Gastroesophageal sphincter (tissue), 4 donors: ENCODE measurements around the gene DDX51. TPM values are rescaled to one million over a fixed set of nuclear protein-coding genes. Genes with fewer than 3 reads are reported as not detected.

Source experiments
- ATAC-seq: fragments of 150-250 bp; one replicate; pipeline ENCODE4 v1.9.1; 2016; ENCODE audit warnings: mild to moderate bottlenecking, moderate library complexity
- H3K27ac ChIP-seq, 4 donors: fragments of 200-600 bp; sonication (generic) in 3 of 4; 1 replicate in 3 of 4; 2 replicates in 1 of 4; pipeline ENCODE4 v1.5.1; 2016 to 2019
- H3K27me3 ChIP-seq: fragments of 200-600 bp; sonication (generic); one replicate; pipeline ENCODE4 v1.5.1; 2019
- H3K36me3 ChIP-seq, 2 donors: fragments of 200-600 bp; sonication (generic); one replicate each; pipeline ENCODE4 v1.5.1; 2019; ENCODE audit warnings: control low read depth in 1 of 2
- H3K4me1 ChIP-seq, 3 donors: fragments of 200-600 bp; sonication (generic); 1 replicate in 2 of 3; 2 replicates in 1 of 3; pipeline ENCODE4 v1.5.1; 2016 to 2019; ENCODE audit warnings: control low read depth in 2 of 3
- H3K4me3 ChIP-seq, 2 donors: fragments of 200-600 bp; sonication (generic); one replicate each; pipeline ENCODE4 v1.5.1; 2019; ENCODE audit warnings: mild to moderate bottlenecking in 1 of 2, moderate library complexity in 1 of 2
- H3K9me3 ChIP-seq, 3 donors: fragments of 200-600 bp; sonication (generic); one replicate each; pipeline ENCODE4 v1.5.1; 2017 to 2019; ENCODE audit warnings: control low read depth in 2 of 3
- CTCF ChIP-seq, 4 experiments: fragments of 200-600 bp in 2 of 4; fragments of 450-650 bp in 2 of 4; sonication (generic) in 1 of 4; IDR thresholded peaks; one replicate each; pipeline ENCODE4 v1.5.1; 2017 to 2019; ENCODE audit warnings: antibody characterized with exemption in 4 of 4, mild to moderate bottlenecking in 2 of 4, moderate library complexity in 2 of 4
- EP300 ChIP-seq: sonication (generic); formaldehyde crosslinking; IDR thresholded peaks from one replicate; pipeline ENCODE4 v1.6.1; 2017; ENCODE audit warnings: antibody characterized with exemption, mild to moderate bottlenecking
- POLR2A ChIP-seq, 2 donors: fragments of 450-650 bp; IDR thresholded peaks; one replicate each; pipeline ENCODE4 v1.6.1; 2017; ENCODE audit warnings: antibody characterized with exemption in 2 of 2, mild to moderate bottlenecking in 2 of 2, moderate library complexity in 1 of 2
- POLR2AphosphoS5 ChIP-seq: sonication (generic); formaldehyde crosslinking; IDR thresholded peaks from one replicate; pipeline ENCODE4 v1.6.1; 2017; ENCODE audit warnings: antibody characterized with exemption
- WGBS, 2 donors: methylation state at CpG; one replicate each; pipeline ENCODE4 v1.1.5; 2018; ENCODE audit warnings: low coverage in 1 of 2; 5-methylcytosine and 5-hydroxymethylcytosine counted together
- total RNA-seq, 4 donors: library from RNA; depleted of rRNA; stranded (reverse); fragments of >200 nt; gene quantifications; one replicate each; pipeline ENCODE4 v1.1.0, GENCODE V29; 2016

Gene DDX51
- total RNA-seq, 4 donors from 2014 or later: 4.8 to 14.7 (median 11.7) TPM

- Histone ChIP-seq H3K4me3 (no peak overlapping the region), H3K27ac (no peak overlapping the region), H3K4me1 (no peaks in the 10 kb centered on the region), H3K9me3 (no peaks in the 10 kb centered on the region), H3K27me3 (no peaks in the 10 kb centered on the region), H3K36me3 (peaks cover 0 to 93% of the 10 kb centered on the region in 2 donors)
- WGBS, 2 donors: 40 to 58% methylated on average over 1 to 3 of the region's 19 CpGs
- no peak for ATAC-seq
- TF ChIP-seq EP300 (no peak), POLR2AphosphoS5 (no peak), POLR2A (IDR thresholded peaks at IDR 0.05) (no peak), CTCF (IDR thresholded peaks at IDR 0.05) (no peak)
Measured at GRCh38 chr12:132111654-132112304, 32.3 kb downstream of the DDX51 start.

GRCh38 chr12:132110677-132111076, 33.4 kb downstream of the DDX51 start:
- H3K4me1 ChIP-seq: no peaks in the 10 kb centered on the region
- WGBS, 2 donors: 63 to 87% methylated on average over 3 of the region's 3 CpGs
- no peak overlapping the region for H3K27ac ChIP-seq
- H3K4me3 ChIP-seq: no peak overlapping the region
- no peak for ATAC-seq
- H3K36me3 ChIP-seq: peaks cover 0 to 91% of the 10 kb centered on the region in 2 donors
- no peaks in the 10 kb centered on the region for H3K27me3 ChIP-seq
- no peak for TF ChIP-seq POLR2AphosphoS5
- no peak for TF ChIP-seq POLR2A (IDR thresholded peaks at IDR 0.05)
- TF ChIP-seq EP300: no peak
- TF ChIP-seq CTCF (IDR thresholded peaks at IDR 0.05): no peak
- no peaks in the 10 kb centered on the region for H3K9me3 ChIP-seq

GRCh38 chr12:132109741-132110140, 34.4 kb downstream of the DDX51 start:
- Histone ChIP-seq H3K4me1 (no peaks in the 10 kb centered on the region), H3K9me3 (no peaks in the 10 kb centered on the region), H3K27ac (no peak overlapping the region), H3K27me3 (no peaks in the 10 kb centered on the region), H3K4me3 (no peak overlapping the region), H3K36me3 (peaks cover 0 to 91% of the 10 kb centered on the region in 2 donors)
- no peak for ATAC-seq
- TF ChIP-seq CTCF (IDR thresholded peaks at IDR 0.05) (no peak), EP300 (no peak), POLR2AphosphoS5 (no peak), POLR2A (IDR thresholded peaks at IDR 0.05) (no peak)
- WGBS, 2 donors: 75 to 90% methylated on average over 6 to 8 of the region's 8 CpGs

GRCh38 chr12:132108211-132108832, 35.8 kb downstream of the DDX51 start:
- 66% methylated on average over 9 of the region's 16 CpGs; no CpG with 5 or more reads in 1 of the 2 donors for WGBS, 2 donors
- Histone ChIP-seq H3K27me3 (no peaks in the 10 kb centered on the region), H3K36me3 (peaks cover 0 to 84% of the 10 kb centered on the region in 2 donors), H3K9me3 (no peaks in the 10 kb centered on the region), H3K27ac (no peak overlapping the region), H3K4me1 (no peaks in the 10 kb centered on the region), H3K4me3 (no peak overlapping the region)
- no peak for ATAC-seq
- TF ChIP-seq EP300 (no peak), POLR2AphosphoS5 (no peak)

- no peaks in the 10 kb centered on the region for H3K9me3 ChIP-seq
- 95 to 96% methylated on average over 6 to 7 of the region's 7 CpGs for WGBS, 2 donors
- no peak for TF ChIP-seq CTCF (IDR thresholded peaks at IDR 0.05)
- TF ChIP-seq EP300: no peak
- TF ChIP-seq POLR2A (IDR thresholded peaks at IDR 0.05): no peak
- no peak for TF ChIP-seq POLR2AphosphoS5
- peaks cover 0 to 74% of the 10 kb centered on the region in 2 donors for H3K36me3 ChIP-seq
- H3K4me3 ChIP-seq: no peak overlapping the region
- no peak overlapping the region for H3K27ac ChIP-seq
- ATAC-seq: no peak
- H3K27me3 ChIP-seq: no peaks in the 10 kb centered on the region
- H3K4me1 ChIP-seq: no peaks in the 10 kb centered on the region
Measured at GRCh38 chr12:132106921-132107320, 37.2 kb downstream of the DDX51 start.
